GM12801 (cell line): ENCODE data around the gene MTAP.

Source experiments
- CTCF ChIP-seq: IDR thresholded peaks from one replicate; pipeline ENCODE4 v1.5.1; 2011; ENCODE audit warnings: control low read depth; ENCODE audit not compliant: insufficient read length; ENCODE audit errors: extremely low read depth

Gene MTAP

DNA sequence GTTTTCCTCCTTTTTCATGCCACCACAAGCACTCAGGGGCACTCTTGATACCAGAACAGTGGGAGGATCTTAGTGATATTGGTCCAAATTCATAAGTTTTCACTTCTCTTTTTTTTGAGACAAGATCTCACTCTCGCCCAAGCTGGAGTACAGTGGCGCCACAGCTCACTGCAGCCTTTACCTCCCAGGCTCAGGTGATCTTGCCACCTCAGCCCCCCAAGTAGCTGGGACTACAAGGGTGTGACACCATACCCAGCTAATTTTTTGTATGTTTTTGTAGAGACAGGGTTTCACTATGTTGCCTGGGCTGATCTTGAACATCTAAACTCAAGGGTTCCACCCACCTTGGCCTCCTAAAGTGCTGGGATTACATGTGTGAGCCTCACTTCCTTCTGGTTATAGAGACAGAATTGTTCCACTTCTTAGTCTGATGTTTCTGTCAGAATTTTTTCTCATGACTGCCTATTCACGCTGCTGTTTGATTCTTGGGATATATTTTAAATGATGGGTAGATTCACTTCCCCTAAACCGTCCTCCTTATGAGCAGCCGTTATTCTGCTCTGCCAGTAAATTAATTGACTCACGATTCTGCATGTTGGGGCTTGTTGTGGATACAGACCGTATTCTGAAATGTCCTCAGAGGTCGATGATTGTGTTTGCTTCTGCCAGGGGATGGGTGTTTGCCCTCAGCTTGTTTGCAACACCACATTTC lies 30.8 kb downstream of the MTAP start:
- no peak for TF ChIP-seq CTCF

DNA sequence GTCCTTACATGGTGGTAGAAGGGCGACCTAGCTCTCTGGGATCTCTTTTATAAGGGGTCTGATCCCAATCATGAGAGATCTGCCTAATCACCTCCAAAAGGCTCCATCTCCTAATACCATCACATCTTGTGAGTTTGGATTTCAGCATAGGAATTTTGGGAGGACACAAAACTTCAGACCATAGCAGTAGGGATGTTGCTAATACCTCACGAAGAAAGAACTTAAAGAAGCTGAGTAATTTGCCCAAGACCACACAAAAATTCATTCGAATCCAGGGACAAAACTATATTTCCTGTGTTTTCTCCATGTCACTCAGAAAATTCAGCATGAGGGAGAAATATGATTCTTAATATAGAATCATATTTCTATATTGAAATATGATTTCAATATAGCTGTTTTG lies 32.7 kb downstream of the MTAP start:
- TF ChIP-seq CTCF = no peak

GRCh38 chr9:21836437-21837161 lies 34.2 kb downstream of the MTAP start:
- TF ChIP-seq CTCF = no peak

GRCh38 chr9:21837501-21837900 lies 35.1 kb downstream of the MTAP start:
- no peak for TF ChIP-seq CTCF

- no peak for TF ChIP-seq CTCF
These were observed 38.2 kb downstream of the MTAP start for GRCh38 chr9:21840647-21841046.

GRCh38 chr9:21841133-21841532 lies 38.7 kb downstream of the MTAP start:
- TF ChIP-seq CTCF = no peak

DNA sequence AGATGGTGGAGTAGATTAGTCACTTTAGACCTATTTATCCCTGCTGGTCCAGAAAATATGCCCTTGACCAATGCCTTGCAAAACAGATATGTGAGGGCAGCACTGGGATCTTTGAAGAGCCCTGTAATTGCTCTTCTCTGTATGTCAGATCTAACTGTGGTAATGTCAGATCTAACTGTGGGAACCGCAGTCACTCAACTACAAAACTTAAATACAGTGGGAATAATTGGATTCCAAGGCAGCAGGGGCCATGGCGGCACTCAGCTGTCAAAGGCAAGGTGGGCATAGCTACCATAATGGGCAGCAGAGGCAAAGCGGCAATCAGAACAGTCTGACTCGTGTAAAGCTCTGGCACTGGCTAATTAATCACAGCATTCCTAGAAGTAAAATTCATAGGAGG lies 46.2 kb downstream of the MTAP start:
- no peak for TF ChIP-seq CTCF
